Neural progenitor cell (in vitro differentiated cells): ENCODE data around the gene CRB2.

Source experiments
- EZH2 ChIP-seq: fragments of 200-600 bp; sonication (generic); IDR thresholded peaks from 2 replicates; pipeline ENCODE4 v1.6.1; 2017; ENCODE audit warnings: antibody characterized with exemption, mild to moderate bottlenecking, moderate library complexity
- EZH2phosphoT487 ChIP-seq: fragments of 200-600 bp; sonication (generic); IDR thresholded peaks from 2 replicates; pipeline ENCODE4 v1.6.1; 2017; ENCODE audit warnings: antibody characterized with exemption
- TF ChIP-seq, protein P1 (sequence below): fragments of 200-600 bp; sonication (generic); IDR thresholded peaks from 2 replicates; pipeline ENCODE4 v1.5.1; 2017; ENCODE audit warnings: antibody characterized with exemption, mild to moderate bottlenecking

DNA sequence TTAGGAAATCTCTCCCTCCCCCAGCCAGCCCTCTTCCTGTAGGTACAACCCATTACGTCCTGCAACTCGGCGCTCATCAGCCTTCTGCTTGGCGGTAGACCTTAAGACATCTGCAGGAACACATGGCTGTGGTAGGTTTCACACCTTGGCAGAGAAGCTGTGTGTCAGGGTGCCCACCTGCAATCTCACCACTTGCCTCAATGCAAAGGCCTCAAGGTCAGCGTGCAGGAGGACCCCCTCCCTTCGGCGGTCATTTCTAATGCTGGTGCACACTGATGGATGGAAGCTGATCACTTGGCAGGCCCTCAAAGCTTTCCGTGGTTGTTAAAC lies 67.3 kb downstream of the CRB2 start:
- TF ChIP-seq, protein P1, sequence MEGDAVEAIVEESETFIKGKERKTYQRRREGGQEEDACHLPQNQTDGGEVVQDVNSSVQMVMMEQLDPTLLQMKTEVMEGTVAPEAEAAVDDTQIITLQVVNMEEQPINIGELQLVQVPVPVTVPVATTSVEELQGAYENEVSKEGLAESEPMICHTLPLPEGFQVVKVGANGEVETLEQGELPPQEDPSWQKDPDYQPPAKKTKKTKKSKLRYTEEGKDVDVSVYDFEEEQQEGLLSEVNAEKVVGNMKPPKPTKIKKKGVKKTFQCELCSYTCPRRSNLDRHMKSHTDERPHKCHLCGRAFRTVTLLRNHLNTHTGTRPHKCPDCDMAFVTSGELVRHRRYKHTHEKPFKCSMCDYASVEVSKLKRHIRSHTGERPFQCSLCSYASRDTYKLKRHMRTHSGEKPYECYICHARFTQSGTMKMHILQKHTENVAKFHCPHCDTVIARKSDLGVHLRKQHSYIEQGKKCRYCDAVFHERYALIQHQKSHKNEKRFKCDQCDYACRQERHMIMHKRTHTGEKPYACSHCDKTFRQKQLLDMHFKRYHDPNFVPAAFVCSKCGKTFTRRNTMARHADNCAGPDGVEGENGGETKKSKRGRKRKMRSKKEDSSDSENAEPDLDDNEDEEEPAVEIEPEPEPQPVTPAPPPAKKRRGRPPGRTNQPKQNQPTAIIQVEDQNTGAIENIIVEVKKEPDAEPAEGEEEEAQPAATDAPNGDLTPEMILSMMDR: no peak
- TF ChIP-seq EZH2 (no peak), EZH2phosphoT487 (no peak)
